HG03439 (cell line): ENCODE data around the gene TPPP3.

Experiments used
- ATAC-seq: cut with Tn5 transposase; IDR thresholded peaks from one replicate; pipeline ENCODE4 v1.9.1; 2021; ENCODE audit warnings: mild to moderate bottlenecking, moderate library complexity; ENCODE audit not compliant: unreplicated experiment

TPPP3 gene

GRCh38 chr16:67346341-67346740 is 47.0 kb downstream of the TPPP3 start:
- no peak for ATAC-seq

- no peak for ATAC-seq
Measured at GRCh38 chr16:67345401-67345800, 47.9 kb downstream of the TPPP3 start.

- ATAC-seq: no peak
Measured at GRCh38 chr16:67342616-67343015, 50.7 kb downstream of the TPPP3 start.

GRCh38 chr16:67341250-67341649 is 52.0 kb downstream of the TPPP3 start:
- ATAC-seq: no peak
